AG10803 (cell line): ENCODE data around the gene MMP8.
A peak's percentile ranks its signal among the peaks of the same experiment; 100 is the strongest.

Source experiments
- DNase-seq: peaks from one replicate; pipeline ENCODE4 v3.0.0; 2010; ENCODE audit warnings: low read depth
- H3K4me3 ChIP-seq: 2 replicates; pipeline ENCODE4 v1.5.1; 2011; ENCODE audit warnings: mild to moderate bottlenecking, low read length, control low read depth
- TF ChIP-seq, protein P1 (sequence below): conservative IDR thresholded peaks from 2 replicates; pipeline ENCODE4 v1.5.1; 2011; ENCODE audit warnings: mild to moderate bottlenecking, low read length, control low read depth, inconsistent platforms

The MMP8 gene

GRCh38 chr11:102676084-102676483 lies 48.7 kb downstream of the MMP8 start:
- no peak overlapping the region for H3K4me3 ChIP-seq
- TF ChIP-seq, protein P1, sequence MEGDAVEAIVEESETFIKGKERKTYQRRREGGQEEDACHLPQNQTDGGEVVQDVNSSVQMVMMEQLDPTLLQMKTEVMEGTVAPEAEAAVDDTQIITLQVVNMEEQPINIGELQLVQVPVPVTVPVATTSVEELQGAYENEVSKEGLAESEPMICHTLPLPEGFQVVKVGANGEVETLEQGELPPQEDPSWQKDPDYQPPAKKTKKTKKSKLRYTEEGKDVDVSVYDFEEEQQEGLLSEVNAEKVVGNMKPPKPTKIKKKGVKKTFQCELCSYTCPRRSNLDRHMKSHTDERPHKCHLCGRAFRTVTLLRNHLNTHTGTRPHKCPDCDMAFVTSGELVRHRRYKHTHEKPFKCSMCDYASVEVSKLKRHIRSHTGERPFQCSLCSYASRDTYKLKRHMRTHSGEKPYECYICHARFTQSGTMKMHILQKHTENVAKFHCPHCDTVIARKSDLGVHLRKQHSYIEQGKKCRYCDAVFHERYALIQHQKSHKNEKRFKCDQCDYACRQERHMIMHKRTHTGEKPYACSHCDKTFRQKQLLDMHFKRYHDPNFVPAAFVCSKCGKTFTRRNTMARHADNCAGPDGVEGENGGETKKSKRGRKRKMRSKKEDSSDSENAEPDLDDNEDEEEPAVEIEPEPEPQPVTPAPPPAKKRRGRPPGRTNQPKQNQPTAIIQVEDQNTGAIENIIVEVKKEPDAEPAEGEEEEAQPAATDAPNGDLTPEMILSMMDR: no peak
- no peak for DNase-seq

GRCh38 chr11:102669664-102670063 lies 55.1 kb downstream of the MMP8 start:
- TF ChIP-seq, protein P1: no peak
- DNase-seq: peak; percentile 32
- no peak overlapping the region for H3K4me3 ChIP-seq

DNA sequence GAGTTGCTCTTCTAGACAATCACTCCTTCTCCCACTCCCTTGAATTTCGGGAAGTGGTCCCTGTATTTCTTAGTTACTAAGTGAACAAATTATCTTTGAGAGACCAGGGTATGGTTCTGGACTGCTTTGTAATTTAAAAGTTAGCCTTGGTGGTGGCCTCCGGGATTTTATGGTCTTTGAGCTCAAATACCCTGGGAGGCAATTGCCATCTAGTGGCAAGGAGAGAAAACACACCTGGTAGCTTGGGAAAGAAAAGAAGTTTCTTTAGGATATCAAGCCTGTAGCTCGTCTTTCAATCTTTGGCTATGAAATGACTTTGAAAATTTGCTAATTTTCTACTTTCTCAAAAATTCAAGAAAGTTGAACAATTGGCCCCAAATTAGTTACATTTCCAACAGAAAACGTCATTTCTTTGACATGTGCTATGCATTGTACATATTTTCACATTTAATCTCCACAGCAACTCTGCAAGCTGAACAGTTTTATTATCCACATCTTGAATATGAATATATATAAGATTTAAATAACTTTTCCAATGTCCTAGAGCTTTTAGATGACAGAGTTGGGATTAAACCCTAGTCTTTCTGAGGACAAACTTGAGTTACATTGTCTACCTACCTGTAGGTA lies 58.3 kb downstream of the MMP8 start:
- DNase-seq: peak; percentile 55
- no peak overlapping the region for H3K4me3 ChIP-seq
- TF ChIP-seq, protein P1: peak; percentile 96

GRCh38 chr11:102664001-102664752 lies 60.6 kb downstream of the MMP8 start:
- H3K4me3 ChIP-seq: no peak overlapping the region
- no peak for DNase-seq
- TF ChIP-seq, protein P1: peak; percentile 36

DNA sequence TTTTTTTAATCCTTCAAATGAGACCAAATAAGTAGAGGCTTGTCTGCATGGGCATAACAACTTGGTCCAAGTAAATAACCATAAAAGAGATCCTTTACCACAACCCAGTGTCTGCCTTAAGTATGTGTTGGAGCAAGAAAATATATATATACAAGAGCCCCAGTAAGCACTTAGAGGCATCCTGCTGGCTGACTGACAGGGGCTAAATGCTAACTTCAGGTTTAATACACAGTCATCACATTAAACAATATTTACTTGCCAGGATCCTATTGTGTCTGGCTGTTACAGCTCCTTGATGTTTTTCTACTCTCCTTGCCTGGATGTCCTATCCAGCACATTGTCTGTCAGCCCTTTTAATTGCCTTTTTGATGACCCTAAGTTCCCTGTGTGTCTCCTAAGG lies 62.1 kb downstream of the MMP8 start:
- TF ChIP-seq, protein P1: no peak
- H3K4me3 ChIP-seq: no peak overlapping the region
- no peak for DNase-seq
